H9 (cell line): ENCODE data around the gene PLK2. TPM values are rescaled to one million over a fixed set of nuclear protein-coding genes. Genes with fewer than 3 reads are reported as not detected.

Experiments used
- DNase-seq: peaks from one replicate; pipeline ENCODE4 v3.0.0-alpha.2; 2017
- H2AFZ ChIP-seq: one replicate; pipeline ENCODE4 v1.6.1; 2013; ENCODE audit warnings: mild to moderate bottlenecking, low read length, control low read depth, moderate library complexity
- H2AK5ac ChIP-seq: 2 replicates; pipeline ENCODE4 v1.6.1; 2013; ENCODE audit warnings: low read length, control low read depth, mixed read lengths; ENCODE audit not compliant: insufficient read length
- H2BK120ac ChIP-seq: one replicate; pipeline ENCODE4 v1.6.1; 2013; ENCODE audit warnings: low read depth, mild to moderate bottlenecking, low read length, control low read depth, inconsistent platforms; ENCODE audit not compliant: poor library complexity, severe bottlenecking
- H2BK12ac ChIP-seq: 2 replicates; pipeline ENCODE4 v1.6.1; 2013; ENCODE audit warnings: low read length, control low read depth, mixed read lengths, low read depth; ENCODE audit not compliant: insufficient read length
- H2BK15ac ChIP-seq: 2 replicates; pipeline ENCODE4 v1.6.1; 2013; ENCODE audit warnings: low read depth, low read length, control low read depth
- H2BK20ac ChIP-seq: one replicate; pipeline ENCODE4 v1.6.1; 2013; ENCODE audit warnings: low read depth, mild to moderate bottlenecking, low read length, control low read depth, inconsistent platforms; ENCODE audit not compliant: poor library complexity, severe bottlenecking
- H2BK5ac ChIP-seq: 2 replicates; pipeline ENCODE4 v1.6.1; 2013; ENCODE audit warnings: low read length, control low read depth, mixed read lengths; ENCODE audit not compliant: insufficient read length
- H3K14ac ChIP-seq: 2 replicates; pipeline ENCODE4 v1.6.1; 2013; ENCODE audit warnings: low read length, control low read depth; ENCODE audit not compliant: insufficient read depth
- H3K18ac ChIP-seq: 2 replicates; pipeline ENCODE4 v1.6.1; 2013; ENCODE audit warnings: low read depth, mild to moderate bottlenecking, mixed read lengths, low read length, control low read depth; ENCODE audit not compliant: insufficient read length
- H3K23ac ChIP-seq: 2 replicates; pipeline ENCODE4 v1.6.1; 2013; ENCODE audit warnings: low read length, control low read depth, mixed read lengths, low read depth; ENCODE audit not compliant: insufficient read length
- H3K23me2 ChIP-seq: 2 replicates; pipeline ENCODE4 v1.6.1; 2013; ENCODE audit warnings: low read depth, mild to moderate bottlenecking, mixed read lengths, low read length, control low read depth; ENCODE audit not compliant: insufficient read length, poor library complexity, severe bottlenecking
- H3K27ac ChIP-seq: 2 replicates; pipeline ENCODE4 v1.5.1; 2013; ENCODE audit warnings: low read length, control low read depth, mixed read lengths, low read depth; ENCODE audit not compliant: insufficient read length
- H3K27me3 ChIP-seq: 2 replicates; pipeline ENCODE4 v1.6.1; 2013; ENCODE audit warnings: low read length, control low read depth, inconsistent platforms; ENCODE audit not compliant: insufficient read depth
- H3K4ac ChIP-seq: 2 replicates; pipeline ENCODE4 v1.6.1; 2013; ENCODE audit warnings: low read depth, mild to moderate bottlenecking, control low read depth, inconsistent platforms, low read length, moderate library complexity
- H3K4me1 ChIP-seq: 2 replicates; pipeline ENCODE4 v1.6.1; 2013; ENCODE audit warnings: low read length, control low read depth, inconsistent platforms; ENCODE audit not compliant: insufficient read depth
- H3K4me2 ChIP-seq: 2 replicates; pipeline ENCODE4 v1.6.1; 2013; ENCODE audit warnings: low read length, control low read depth, mixed read lengths; ENCODE audit not compliant: insufficient read length, insufficient read depth
- H3K56ac ChIP-seq: 2 replicates; pipeline ENCODE4 v1.6.1; 2013; ENCODE audit warnings: low read depth, mild to moderate bottlenecking, mixed read lengths, low read length, control low read depth; ENCODE audit not compliant: insufficient read length
- H3K79me1 ChIP-seq: 2 replicates; pipeline ENCODE4 v1.6.1; 2013; ENCODE audit warnings: low read depth, mild to moderate bottlenecking, moderate library complexity, low read length, control low read depth, inconsistent platforms; ENCODE audit not compliant: insufficient read depth, poor library complexity, severe bottlenecking
- H3K79me2 ChIP-seq: 2 replicates; pipeline ENCODE4 v1.6.1; 2013; ENCODE audit warnings: low read length, control low read depth, inconsistent platforms; ENCODE audit not compliant: insufficient read depth
- H3K9ac ChIP-seq: 2 replicates; pipeline ENCODE4 v1.6.1; 2013; ENCODE audit warnings: low read length, control low read depth, mixed read lengths; ENCODE audit not compliant: insufficient read length; ENCODE audit errors: extremely low read depth
- H3K9me3 ChIP-seq: one replicate; pipeline ENCODE4 v1.6.1; 2013; ENCODE audit warnings: low read depth, low read length, inconsistent platforms; ENCODE audit not compliant: control insufficient read depth
- H3T11ph ChIP-seq: one replicate; pipeline ENCODE4 v1.6.1; 2013; ENCODE audit warnings: mild to moderate bottlenecking, low read length, control low read depth, inconsistent platforms
- H4K20me1 ChIP-seq: one replicate; pipeline ENCODE4 v1.6.1; 2013; ENCODE audit not compliant: control insufficient read depth, insufficient read length, insufficient read depth
- H4K5ac ChIP-seq: 2 replicates; pipeline ENCODE4 v1.6.1; 2013; ENCODE audit warnings: low read depth, mild to moderate bottlenecking, mixed read lengths, low read length, control low read depth; ENCODE audit not compliant: insufficient read length
- H4K8ac ChIP-seq: replicated peaks from 2 replicates; pipeline ENCODE4 v1.6.1; 2013; ENCODE audit warnings: low read length, control low read depth, mixed read lengths, low read depth; ENCODE audit not compliant: insufficient read length
- H4K91ac ChIP-seq: 2 replicates; pipeline ENCODE4 v1.6.1; 2013; ENCODE audit warnings: low read depth, mild to moderate bottlenecking, moderate library complexity, mixed read lengths, low read length, control low read depth; ENCODE audit not compliant: insufficient read length
- H3K27ac Mint-ChIP-seq, 3 experiments: 2 replicates in 2 of 3; 3 replicates in 1 of 3; pipeline ENCODE4 v1.8.0; 2020 to 2021; ENCODE audit warnings: mixed read lengths in 3 of 3, mild to moderate bottlenecking in 1 of 3, moderate library complexity in 1 of 3
- H3K27me3 Mint-ChIP-seq: 2 replicates; pipeline ENCODE4 v1.8.0; 2021; ENCODE audit warnings: low read depth, mild to moderate bottlenecking, moderate library complexity, mixed read lengths
- H3K36me3 Mint-ChIP-seq, 3 experiments: 2 replicates in 2 of 3; 3 replicates in 1 of 3; pipeline ENCODE4 v1.8.0; 2020 to 2021; ENCODE audit warnings: low read depth in 3 of 3, mixed read lengths in 3 of 3; ENCODE audit not compliant: insufficient read depth in 1 of 3
- H3K4me1 Mint-ChIP-seq, 2 experiments: 2 replicates each; pipeline ENCODE4 v1.8.0; 2020; ENCODE audit warnings: mixed read lengths in 2 of 2
- H3K4me3 Mint-ChIP-seq, 2 experiments: 2 replicates in 1 of 2; 3 replicates in 1 of 2; pipeline ENCODE4 v1.8.0; 2020 to 2021; ENCODE audit warnings: mild to moderate bottlenecking in 2 of 2, mixed read lengths in 2 of 2, moderate library complexity in 1 of 2
- H3K9me3 Mint-ChIP-seq, 2 experiments: 2 replicates in 1 of 2; 3 replicates in 1 of 2; pipeline ENCODE4 v1.8.0; 2020; ENCODE audit warnings: mild to moderate bottlenecking in 2 of 2, mixed read lengths in 2 of 2, moderate library complexity in 1 of 2
- WGBS: extraction: QIAGEN DNeasy Blood & Tissue Kit; methylation state at CpG from one replicate; pipeline ENCODE4 v1.1.7; 2013; ENCODE audit warnings: missing lambda C conversion rate, low lambda C conversion rate, mixed read lengths; ENCODE audit not compliant: insufficient read length; ENCODE audit errors: extremely low coverage; 5-methylcytosine and 5-hydroxymethylcytosine counted together
- total RNA-seq: library from RNA; stranded (reverse); gene quantifications from 2 replicates; pipeline ENCODE4 v1.2.1, GENCODE V29; 2021
- TF ChIP-seq, protein P1 (sequence below): fragments of 200-600 bp; sonication (generic); conservative IDR thresholded peaks from 3 replicates; pipeline ENCODE4 v1.8.0; 2021; ENCODE audit warnings: antibody characterized with exemption, mild to moderate bottlenecking

PLK2 gene
- total RNA-seq, 1 experiment from 2014 or later, result 26.2 TPM

DNA sequence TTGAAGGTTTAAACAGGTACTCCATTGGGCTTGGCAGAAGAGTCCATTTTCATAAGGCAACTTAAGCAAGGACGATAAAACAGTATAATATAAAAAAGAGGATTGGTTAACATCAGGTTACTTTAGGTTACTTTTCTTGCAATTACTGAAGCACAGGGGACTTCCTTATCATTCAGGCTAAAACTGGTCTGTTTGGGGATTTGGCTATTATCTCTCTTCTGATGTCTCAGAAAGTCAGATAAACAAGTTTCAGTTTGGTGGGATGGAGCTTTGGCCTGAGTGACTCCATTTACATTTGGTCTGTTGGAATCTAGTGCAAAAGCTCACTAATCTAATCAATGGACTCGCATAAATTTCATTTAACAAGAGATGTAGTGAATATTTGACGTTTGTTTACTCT, 39.3 kb upstream of the PLK2 start:
- Histone ChIP-seq H3K14ac (no peak overlapping the region), H3K79me1 (no peaks in the 10 kb centered on the region), H3K79me2 (no peaks in the 10 kb centered on the region), H3K27me3 (no peaks in the 10 kb centered on the region), H3T11ph (no peak overlapping the region), H2BK20ac (no peak overlapping the region), H3K4me2 (no peak overlapping the region), H2BK5ac (no peak overlapping the region), H3K9me3 (no peaks in the 10 kb centered on the region), H3K56ac (no peak overlapping the region), H2BK120ac (no peak overlapping the region), H2BK12ac (no peak overlapping the region), H3K9ac (no peak overlapping the region), H3K18ac (no peak overlapping the region), H4K20me1 (no peaks in the 10 kb centered on the region), H4K8ac (no peak overlapping the region), H4K5ac (no peak overlapping the region), H4K91ac (no peak overlapping the region), H3K27ac (no peak overlapping the region), H3K4ac (no peak overlapping the region), H3K4me1 (0 out of 2 replicates have a peak, but pooled peaks cover 2% of the 10 kb centered on the region), H2AK5ac (no peak overlapping the region), H3K23ac (no peak overlapping the region), H2AFZ (no peak overlapping the region), H3K23me2 (no peaks in the 10 kb centered on the region), H2BK15ac (no peak overlapping the region)
- no CpG with 5 or more reads among the region's 3 CpGs for WGBS
- no peak for DNase-seq
- Mint-ChIP-seq H3K27ac (no peak overlapping the region), H3K4me3 (no peak overlapping the region), H3K9me3 (no peaks in the 10 kb centered on the region), H3K36me3 (no peaks in the 10 kb centered on the region), H3K27me3 (no peaks in the 10 kb centered on the region), H3K4me1 (peaks cover 29 to 33% of the 10 kb centered on the region in 2 experiments)
- TF ChIP-seq, protein P1, sequence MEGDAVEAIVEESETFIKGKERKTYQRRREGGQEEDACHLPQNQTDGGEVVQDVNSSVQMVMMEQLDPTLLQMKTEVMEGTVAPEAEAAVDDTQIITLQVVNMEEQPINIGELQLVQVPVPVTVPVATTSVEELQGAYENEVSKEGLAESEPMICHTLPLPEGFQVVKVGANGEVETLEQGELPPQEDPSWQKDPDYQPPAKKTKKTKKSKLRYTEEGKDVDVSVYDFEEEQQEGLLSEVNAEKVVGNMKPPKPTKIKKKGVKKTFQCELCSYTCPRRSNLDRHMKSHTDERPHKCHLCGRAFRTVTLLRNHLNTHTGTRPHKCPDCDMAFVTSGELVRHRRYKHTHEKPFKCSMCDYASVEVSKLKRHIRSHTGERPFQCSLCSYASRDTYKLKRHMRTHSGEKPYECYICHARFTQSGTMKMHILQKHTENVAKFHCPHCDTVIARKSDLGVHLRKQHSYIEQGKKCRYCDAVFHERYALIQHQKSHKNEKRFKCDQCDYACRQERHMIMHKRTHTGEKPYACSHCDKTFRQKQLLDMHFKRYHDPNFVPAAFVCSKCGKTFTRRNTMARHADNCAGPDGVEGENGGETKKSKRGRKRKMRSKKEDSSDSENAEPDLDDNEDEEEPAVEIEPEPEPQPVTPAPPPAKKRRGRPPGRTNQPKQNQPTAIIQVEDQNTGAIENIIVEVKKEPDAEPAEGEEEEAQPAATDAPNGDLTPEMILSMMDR, result no peak
